GM19324 (cell line): Measurements from ENCODE around the gene RAPGEF6.
A peak's percentile ranks its signal among the peaks of the same experiment; 100 is the strongest.
"Not testable (repeated sequence)": the region's sequence is repeated elsewhere in the genome, so short reads cannot be mapped to it uniquely, and the experiment has no call there.

Experiments used
- ATAC-seq: cut with Tn5 transposase; IDR thresholded peaks from one replicate; pipeline ENCODE4 v1.9.1; 2021; ENCODE audit warnings: mild to moderate bottlenecking, moderate library complexity; ENCODE audit not compliant: unreplicated experiment, low FRiP score

RAPGEF6 gene

DNA sequence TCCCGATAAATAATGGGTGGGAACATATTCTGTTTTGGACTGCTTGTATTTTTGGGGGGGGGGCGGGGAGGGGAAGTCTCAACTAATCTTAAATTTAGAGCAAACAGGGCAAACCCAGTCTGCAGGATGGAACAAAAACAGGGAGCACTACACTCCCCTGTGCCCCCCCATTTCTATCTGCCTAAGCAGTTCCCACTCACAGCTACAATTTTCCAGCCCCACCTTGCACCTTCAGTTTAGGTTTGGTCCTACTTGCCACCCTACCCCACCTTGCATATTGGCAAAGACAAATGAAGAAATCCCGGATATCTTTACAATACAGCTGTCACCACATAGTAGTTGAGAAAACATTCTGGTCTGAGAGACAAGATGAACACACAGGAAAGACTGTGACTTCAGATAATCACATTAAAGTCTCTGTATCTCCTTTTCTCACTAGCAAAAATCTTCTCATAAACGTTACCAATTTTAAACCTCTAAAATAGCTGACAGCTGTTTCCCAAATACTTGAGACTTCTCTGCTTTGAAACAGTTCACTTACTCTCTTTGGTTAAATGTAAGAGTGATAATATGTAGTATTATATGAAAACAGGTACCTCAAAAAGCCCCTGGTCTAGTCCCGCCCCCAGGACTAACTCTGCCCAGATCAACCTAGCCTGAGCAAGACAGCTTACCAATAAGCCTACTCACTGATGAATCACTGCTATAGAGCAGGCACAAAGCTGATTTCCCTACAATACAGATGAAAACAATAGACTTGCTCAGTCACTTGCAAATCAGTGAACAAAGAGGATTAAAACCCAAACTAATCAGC, 5.2 kb upstream of the RAPGEF6 start:
- ATAC-seq, result no peak

DNA sequence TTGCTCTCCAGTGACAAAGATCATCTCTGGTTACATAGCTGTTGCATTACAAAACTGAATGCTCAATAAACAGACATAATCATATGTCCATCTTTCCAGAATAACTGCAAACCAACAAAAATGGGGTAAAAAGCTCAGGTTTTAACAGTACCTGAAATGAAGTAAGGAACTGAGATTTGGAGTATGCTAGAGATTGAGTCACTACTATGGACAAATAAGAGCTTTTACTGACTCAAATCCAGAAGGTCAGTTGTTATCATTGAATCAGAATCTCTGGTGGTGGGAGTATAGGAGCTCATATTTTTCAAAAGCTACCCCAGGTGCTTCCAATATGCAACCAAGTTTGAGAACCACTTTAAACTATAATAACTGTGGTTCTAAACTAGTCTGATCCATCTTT, 4.1 kb upstream of the RAPGEF6 start:
- no peak for ATAC-seq

DNA sequence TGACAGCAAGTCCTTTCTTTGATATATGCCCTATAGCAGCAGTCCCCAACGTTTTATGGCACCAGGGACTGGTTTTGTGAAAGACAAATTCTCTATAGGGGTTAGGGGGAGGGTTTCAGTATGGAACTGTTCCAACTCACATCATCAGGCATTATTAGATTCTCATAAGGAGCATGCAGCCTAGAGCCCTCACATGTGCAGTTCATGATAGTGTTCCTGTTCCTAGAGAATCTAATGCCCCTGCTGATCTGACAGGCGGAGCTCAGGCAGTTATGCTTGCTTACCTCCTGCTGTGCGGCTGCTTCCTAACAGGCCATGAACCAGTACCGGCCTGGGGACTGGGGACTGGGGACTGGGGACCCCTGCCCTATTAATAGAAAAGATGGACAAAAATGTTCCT, 2.7 kb upstream of the RAPGEF6 start:
- ATAC-seq, result no peak

DNA sequence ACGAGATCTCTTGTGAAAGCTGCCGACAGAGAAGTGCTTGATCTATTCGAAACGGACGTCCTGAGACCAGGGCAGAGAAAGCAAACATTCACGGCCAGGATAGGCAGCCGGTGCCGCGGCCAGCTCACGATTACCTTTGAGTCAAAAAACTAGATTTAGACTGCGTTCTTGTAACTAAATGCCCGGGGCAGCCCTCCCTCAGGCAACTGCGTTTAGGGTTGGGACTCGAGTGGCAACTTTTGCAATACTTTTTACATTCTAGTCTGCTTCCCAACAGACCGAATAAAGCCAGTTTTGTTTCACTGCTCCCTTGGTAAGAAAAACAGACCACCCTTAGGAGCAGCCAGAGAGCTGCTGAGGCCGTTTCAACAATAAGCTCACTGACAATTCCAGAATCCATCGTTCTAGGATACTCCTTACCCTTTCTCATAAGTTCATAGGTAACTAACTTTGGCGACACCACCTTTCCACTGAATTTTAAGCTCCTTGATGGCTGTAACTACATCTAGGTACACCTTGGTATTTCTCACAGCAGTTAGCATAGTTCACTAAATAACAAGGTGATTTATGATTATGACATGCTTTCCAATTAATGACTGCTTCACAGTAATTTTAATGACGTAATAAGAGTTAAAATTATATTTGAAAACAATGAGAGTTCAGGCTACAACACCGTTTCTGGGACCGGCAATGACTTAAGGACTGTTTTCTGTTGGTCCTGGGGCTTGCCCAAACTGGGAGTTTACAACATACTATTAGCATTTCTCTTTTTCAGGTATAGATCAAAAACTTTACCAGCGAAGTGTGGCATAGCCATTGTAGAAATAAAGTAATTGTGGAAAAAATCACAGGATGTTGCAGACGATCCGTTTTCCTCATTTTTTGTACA, 899 bp upstream of the RAPGEF6 start:
- no peak for ATAC-seq

DNA sequence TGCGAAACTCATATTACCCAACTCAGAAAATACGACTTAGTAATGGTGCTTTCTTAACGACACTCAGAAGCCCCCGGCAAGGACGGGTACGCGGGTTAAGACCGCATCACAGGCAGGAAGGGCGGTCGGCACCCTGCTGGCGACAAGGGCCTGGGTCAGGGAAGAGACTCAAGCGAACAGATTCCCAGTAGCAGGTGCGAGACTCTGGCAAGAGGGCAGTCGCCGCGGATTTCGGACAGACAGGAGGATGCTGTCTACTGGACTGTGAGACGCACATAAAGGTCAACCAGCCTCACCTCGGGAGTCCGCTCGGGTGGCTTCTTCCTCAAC, 398 bp downstream of the RAPGEF6 start:
- peak; percentile 23 for ATAC-seq

DNA sequence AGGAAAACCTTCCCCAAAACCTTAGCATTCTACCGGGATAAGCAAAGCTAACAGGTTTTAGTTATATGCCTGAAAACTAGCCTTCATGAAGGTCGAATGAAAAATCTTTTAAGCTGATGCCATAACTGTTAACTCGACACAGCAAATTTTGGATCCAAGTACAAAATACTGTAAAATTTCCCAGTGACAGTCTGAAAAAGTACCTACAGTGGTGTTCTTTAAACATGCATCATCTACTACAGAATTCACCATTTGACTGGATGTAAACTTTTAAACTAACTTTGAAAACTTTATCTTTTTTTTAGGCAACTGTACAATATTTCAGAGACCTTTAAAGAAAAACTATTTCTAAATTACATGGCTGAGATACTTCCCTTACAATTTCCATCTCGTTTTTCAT, 791 bp downstream of the RAPGEF6 start:
- ATAC-seq, result no peak

DNA sequence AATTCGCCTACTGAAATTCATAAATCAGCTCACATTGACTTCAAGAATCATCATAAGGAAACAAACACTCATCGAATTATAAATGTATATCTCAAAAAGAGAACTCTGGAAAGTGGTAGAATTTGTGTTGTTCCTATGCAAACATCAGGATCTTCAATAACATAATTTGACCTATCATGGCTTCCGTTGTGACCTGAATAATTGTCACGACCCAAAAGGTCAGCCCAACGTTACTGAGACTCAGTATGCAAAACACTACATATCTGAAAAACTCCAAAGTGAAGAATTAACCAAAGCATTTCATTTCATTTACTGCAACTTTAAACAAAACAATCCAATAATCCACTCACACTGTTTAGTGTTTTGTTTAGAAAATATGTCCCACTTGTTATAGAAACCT, 1.2 kb downstream of the RAPGEF6 start:
- ATAC-seq, result no peak

DNA sequence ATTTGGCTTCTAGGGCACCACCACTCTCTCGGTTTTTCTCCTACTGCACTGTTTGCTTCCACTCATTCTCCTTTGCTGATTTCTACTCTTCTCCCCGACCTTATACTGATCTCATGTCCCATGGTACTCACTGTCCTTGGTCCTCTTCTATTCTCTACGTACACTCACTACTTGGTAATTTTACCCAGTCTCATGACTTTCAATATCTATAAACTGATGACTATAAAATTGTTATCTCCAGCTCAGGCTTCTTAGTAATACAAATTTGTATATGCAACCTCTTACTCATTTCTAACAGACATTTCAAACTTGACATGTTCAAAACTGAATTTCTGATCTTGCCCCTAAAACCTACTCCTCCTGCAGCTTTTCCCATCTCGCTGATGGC, 4.1 kb downstream of the RAPGEF6 start:
- no peak for ATAC-seq

DNA sequence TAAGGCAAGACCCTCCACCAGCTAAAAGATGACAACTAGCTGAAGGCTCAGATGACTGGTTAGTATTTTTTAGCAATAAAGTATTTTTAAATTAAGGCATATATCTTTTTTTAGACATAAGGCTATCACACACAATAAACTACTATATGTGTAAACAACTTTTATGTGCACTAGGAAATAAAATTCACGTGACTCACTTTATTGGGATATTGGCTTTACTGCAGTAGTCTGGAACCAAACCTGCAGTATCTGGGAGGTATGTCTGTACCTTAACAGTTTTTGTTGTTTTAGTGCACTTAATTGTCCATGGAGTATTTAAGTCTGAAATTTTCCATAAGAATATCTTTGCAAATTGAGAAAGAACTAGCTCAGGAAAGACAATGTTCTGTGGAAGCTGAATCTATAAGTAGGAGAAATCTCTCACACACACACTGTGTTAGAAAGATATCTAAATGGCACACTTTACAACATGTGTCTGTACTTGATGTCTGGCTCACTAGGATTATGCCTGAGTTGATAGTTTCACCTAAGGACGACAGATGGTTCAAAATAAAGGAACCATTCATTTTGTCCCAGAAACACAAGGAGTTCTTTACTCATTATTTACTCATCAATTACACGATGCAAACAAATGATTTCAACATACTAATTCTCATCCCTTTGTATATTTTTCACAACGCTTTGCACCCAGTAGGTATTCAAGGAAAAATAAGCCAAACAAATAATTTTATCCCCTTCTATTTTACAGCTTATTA, 4.6 kb downstream of the RAPGEF6 start:
- no peak for ATAC-seq

DNA sequence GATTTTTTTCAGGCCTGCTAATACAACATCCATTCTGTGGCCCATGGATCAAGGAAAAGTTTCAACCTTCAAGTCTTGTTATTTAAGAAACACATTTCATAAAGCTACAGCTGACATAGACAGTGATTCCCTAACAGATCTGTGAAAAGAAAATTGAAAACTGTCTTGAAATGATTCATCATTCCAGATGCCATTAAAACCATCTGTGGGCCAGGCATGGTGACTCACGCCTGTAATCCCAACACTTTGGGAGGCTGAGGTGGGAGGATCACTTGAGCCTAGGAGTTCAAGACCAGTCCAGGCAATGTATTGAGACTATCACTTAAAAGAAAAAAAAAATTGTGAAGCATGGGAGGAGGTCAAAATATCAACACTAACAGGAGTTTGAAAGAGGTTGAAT, 6.0 kb downstream of the RAPGEF6 start:
- ATAC-seq, result no peak

DNA sequence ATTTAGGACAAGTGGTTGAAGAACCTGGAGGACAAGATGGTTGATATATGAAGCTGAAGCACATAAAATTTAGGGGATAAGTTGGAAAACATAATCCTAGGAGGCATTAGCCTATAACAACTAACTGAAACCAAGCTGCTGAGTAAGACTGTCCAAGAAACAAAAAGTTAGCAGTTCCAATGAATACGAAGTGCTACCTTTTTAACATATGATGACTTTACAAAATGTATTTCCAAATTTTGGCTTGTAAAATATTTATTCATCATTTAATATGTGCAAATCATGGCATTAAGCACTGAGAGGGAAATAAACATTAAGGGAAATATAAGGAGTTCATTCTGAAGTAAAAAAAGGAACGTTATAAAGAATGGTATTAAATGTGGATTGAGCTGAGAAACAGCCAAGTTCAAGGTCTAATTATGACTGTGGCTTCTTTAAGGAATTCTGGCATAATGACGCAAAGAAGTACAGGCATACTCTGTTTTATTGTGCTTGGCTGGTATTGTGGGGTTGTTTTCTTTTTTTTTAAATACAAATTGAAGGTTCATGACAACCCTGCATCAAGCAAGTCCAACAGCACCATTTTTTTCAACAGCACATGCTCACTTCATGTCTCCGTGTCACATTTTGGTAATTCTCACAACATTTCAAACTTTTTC, 7.7 kb downstream of the RAPGEF6 start:
- ATAC-seq, result no peak

DNA sequence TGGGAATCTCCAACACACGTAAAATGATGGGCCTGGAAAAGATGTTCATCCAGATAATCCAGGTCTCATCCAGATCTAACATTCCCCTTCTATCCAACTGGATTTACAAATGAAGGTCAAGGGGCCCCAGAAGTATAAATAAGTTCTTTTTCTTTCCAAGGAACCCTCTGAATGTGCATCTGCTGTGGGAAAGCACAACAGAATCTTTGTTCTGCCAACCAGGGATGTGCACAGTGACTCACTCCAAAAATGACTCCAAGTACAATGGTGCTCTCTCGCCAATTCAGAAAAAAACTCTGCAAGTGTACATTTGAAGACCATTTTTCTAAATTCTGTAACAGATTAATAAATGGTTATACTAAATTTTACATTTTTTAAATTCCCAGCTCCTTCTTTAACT, 12.4 kb downstream of the RAPGEF6 start:
- ATAC-seq, result no peak

DNA sequence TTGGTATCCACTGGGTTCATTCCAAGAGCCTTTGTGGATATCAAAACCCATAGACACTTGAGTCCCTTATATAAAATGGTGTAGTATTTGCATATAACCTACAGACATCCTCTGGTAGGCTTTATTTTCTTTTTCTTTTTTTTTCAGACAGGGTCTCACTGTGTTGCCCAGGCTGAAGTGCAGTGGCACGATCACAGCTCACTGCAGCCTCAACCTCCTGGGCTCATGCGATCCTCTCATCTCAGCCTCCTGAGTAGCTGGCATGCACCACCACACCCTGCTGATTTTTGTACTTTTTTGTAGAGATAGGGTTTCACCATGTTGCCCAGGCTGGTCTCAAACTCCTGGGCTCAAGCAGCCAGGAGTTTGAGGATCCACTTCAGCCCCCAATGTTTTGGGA, 13.9 kb downstream of the RAPGEF6 start:
- not testable (repeated sequence) for ATAC-seq

DNA sequence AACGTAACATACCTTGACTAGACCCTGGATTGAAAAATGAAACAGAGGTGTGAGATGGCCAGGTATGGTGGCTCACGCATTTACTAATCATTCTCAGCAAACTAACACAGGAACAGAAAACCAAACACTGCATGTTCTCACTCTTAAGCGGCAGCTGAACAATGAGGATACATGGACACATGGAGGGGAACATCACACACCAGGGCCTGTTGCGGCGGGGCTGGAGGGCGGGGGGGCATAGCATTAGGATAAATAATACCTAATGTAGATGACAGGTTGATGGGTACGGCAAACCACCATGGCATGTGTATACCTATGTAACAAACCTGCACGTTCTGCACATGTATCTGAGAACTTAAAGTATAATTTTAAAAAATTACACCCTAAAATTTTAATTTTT, 15.9 kb downstream of the RAPGEF6 start:
- ATAC-seq, result no peak

DNA sequence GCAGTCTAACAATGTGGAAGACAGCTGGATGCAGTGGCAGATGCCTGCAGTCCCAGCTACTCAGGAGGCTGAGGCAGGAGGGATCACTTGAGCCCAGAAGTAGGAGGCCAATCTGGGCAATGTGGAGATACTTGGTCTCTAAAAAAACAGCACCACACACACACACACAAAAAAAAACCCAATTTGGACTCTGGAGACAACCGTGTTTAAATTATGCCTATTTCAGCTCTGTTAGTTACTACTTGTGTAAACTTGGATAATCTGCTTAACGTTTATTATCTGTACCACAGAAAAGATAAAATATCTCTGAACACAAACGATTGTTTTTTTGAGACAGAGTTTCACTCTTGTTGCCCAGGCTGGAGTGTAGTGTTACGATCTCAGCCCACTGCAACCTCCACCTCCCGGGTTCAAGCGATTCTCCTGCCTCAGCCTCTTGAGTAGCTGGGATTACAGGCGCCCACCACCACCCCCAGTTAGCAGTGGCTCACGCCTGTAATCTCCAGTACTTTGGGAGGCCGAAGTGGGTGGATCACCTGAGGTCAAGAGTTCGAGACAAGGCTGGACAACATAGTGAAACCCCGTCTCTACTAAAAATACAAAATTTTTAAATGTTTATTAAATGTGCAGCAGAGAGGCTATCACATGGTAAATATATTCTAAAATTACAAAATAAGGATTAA, 17.7 kb downstream of the RAPGEF6 start:
- no peak for ATAC-seq

DNA sequence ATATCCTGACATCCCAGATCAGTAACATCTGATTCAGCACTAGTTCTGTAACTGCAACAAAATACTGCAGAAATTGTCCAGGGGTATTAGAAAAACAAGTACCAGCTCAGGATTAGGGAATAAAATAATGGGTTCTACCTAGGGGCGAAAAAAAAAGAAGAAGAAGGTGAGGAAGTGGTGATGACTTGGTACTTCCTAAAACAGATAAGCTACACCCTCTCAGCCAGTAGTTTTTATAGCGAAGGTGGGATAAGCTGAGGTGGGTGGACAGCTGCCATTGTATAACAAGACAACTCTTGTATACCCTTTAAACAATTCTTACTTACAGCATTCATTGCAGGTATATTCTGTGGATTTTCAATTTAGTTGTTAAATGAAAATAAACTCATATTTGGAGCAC, 19.1 kb downstream of the RAPGEF6 start:
- no peak for ATAC-seq

DNA sequence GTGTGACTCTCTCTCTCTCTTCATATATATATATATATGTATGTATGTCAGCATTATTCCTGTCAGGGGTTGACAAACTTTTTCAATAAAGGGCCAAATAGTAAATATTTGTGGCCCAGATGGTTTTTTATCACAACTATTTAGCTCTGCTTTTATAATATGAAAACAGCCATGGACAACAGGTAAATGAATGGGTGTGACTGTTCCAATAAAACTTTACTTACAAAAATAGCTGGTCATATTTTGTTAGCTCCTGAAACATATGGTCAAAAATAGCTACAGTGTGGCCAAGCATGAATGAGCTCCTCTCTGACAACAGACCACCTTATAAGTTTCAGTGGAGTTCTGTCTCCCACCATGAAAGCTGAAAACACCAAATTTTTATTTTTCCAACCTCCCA, 21.6 kb downstream of the RAPGEF6 start:
- ATAC-seq, result no peak

DNA sequence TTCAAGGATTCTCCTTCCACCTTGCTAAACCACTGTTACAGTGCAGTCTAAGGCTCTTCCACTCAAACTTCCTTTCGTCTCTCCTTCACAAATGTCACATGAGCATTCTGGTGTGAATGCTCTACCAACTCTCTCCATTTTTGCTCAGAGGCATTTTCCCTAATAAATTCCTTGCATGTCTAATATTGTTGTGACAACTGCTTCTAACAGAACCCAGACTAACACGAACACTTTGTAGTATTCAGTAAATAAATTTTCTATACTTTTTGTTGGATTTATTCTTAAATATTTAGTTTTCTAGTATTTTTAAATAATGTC, 24.0 kb downstream of the RAPGEF6 start:
- no peak for ATAC-seq

DNA sequence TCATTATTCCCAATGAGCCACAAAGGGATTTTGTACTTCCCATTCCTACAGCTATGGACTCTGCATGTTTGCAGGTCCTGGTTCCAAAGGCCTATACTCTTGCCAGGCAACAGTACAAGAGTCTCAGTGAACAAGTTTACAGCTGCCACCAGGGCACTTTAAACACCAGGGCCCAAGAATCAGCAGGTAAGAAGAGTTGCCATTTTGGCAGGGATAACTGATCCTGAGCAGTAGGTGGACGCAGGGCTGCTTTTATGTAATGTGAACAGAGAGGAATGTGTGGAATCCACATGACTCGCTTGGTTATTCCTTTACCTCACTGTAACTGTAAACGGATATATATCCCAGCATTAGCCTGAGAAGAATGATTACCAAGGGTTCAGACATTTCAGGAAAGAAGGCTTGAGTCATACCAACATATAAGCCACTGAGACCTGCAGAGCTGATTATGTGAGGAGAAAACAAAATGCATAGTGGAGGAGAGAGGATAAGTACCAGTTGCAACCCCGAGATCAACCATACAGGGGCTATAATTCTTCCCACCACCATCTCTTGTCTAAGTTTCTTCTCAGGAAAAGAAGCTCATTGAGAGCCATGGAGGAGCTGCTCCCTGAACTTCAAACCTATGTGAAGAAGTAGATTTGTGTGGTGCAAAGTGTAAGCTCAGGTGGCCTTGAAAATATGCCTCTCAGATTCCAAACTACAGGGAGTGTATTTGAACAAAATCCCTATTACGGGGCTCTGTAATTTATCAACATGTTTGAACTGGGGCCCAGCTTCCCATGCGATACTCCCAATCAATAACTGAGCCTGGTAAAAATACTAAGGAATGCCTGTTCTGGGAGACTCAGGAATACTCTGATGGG, 24.6 kb downstream of the RAPGEF6 start:
- no peak for ATAC-seq
